Keratinocyte (primary cell): ENCODE results near the gene IGFBP7.

ENCODE experiments used
- EZH2 ChIP-seq: IDR thresholded peaks from one replicate; pipeline ENCODE4 v1.6.1; 2012; ENCODE audit warnings: inconsistent platforms, mild to moderate bottlenecking, low read length, moderate library complexity
- TF ChIP-seq, protein P1 (sequence below), 3 experiments: IDR thresholded peaks in 1 of 3; conservative IDR thresholded peaks in 1 of 3; optimal IDR thresholded peaks in 1 of 3; 2 replicates in 2 of 3; 3 replicates in 1 of 3; pipeline versions ENCODE3 to v1.5.1; 2011; ENCODE audit warnings: low read length in 3 of 3, mild to moderate bottlenecking in 3 of 3, moderate library complexity in 2 of 3, control low read depth in 1 of 3, inconsistent platforms in 1 of 3; ENCODE audit not compliant: insufficient read depth in 2 of 3; ENCODE audit errors: extremely low read depth in 1 of 3

DNA sequence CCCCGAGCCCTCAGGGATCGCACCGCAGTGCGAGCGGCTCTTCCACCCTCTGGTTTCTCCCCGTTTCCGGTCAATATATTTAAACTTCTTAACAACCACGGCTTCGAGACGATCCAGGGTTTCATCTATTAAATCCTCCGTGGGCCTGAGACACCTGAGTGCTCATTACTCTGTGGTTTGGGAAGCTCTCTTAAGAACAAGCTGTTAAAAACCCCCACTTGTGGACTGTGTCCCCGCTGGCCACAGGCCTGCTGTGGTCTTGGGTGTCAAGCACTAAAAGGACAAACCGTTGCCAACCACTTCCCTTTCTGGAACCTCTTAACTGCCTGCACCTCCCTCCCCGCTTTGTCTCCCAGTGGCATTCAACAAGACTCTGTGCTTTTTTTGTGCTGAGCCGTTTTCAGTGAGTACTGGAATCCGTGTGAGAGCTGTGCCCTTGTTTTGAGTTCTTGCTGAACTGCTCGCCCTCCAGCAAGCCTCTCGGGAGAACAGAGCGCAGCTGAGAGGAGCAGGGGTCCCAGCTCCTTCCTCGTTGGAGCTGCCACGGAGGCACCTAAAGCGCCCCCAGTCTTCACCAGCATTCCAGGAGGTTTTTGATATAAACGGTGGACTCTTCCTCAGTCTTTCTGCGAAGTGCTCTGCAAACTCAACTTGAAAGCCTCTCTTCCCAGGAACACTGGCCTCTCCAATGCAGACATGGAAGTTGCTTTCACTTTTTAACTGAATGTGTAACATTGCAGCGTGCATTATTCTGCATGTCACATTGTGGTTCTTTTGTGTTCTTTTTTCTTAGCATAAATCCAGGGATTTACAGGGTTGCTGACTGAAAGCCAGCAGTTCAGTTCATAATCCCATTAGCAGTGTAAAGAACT is 691 bp upstream of the IGFBP7 start:
- TF ChIP-seq, protein P1, sequence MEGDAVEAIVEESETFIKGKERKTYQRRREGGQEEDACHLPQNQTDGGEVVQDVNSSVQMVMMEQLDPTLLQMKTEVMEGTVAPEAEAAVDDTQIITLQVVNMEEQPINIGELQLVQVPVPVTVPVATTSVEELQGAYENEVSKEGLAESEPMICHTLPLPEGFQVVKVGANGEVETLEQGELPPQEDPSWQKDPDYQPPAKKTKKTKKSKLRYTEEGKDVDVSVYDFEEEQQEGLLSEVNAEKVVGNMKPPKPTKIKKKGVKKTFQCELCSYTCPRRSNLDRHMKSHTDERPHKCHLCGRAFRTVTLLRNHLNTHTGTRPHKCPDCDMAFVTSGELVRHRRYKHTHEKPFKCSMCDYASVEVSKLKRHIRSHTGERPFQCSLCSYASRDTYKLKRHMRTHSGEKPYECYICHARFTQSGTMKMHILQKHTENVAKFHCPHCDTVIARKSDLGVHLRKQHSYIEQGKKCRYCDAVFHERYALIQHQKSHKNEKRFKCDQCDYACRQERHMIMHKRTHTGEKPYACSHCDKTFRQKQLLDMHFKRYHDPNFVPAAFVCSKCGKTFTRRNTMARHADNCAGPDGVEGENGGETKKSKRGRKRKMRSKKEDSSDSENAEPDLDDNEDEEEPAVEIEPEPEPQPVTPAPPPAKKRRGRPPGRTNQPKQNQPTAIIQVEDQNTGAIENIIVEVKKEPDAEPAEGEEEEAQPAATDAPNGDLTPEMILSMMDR (optimal IDR thresholded peaks at IDR 0.05 in 1 of 3, IDR thresholded peaks at IDR 0.05 in 1 of 3, conservative IDR thresholded peaks at IDR 0.05 in 1 of 3; ENCODE audit: extremely low read depth in 1 of 3, insufficient read depth in 2 of 3, low read length in 3 of 3), result no peak
- TF ChIP-seq EZH2, result no peak
